ENCODE results near the gene GRAMD1C. TPM values are rescaled to one million over a fixed set of nuclear protein-coding genes. Genes with fewer than 3 reads are reported as not detected.

The GRAMD1C gene
- total RNA-seq, 2 experiments from 2014 or later: 0.64 to 1.2 TPM

GRCh38 chr3:113966172-113966571 is 127.6 kb downstream of the GRAMD1C start:
- intact Hi-C loops (cut with micrococcal nuclease): no loop called here

GRCh38 chr3:113968986-113969385 is 130.4 kb downstream of the GRAMD1C start:
- POLR2A ChIA-PET: no interaction called here
- H3K4me1 Mint-ChIP-seq (ENCODE audit: low read depth): peaks cover 3% of the 10 kb centered on the region
- peaks cover 20% of the 10 kb centered on the region for H3K36me3 Mint-ChIP-seq
- peaks cover 27% of the 10 kb centered on the region for H3K9me3 Mint-ChIP-seq
- CTCF ChIA-PET: no interaction called here
- no peak overlapping the region for H3K4me3 Mint-ChIP-seq
- no peaks in the 10 kb centered on the region for H3K27me3 Mint-ChIP-seq
- DNase-seq: no peak
- intact Hi-C loops (cut with micrococcal nuclease): no loop called here
- H3K27ac Mint-ChIP-seq: no peak overlapping the region

More at GRCh38 chr3:113966172-113966571, 127.6 kb downstream of the GRAMD1C start:
- POLR2A ChIA-PET: no interaction called here
- CTCF ChIA-PET: no interaction called here
- Mint-ChIP-seq H3K27me3 (no peaks in the 10 kb centered on the region), H3K36me3 (peaks cover 2% of the 10 kb centered on the region), H3K27ac (no peak overlapping the region), H3K4me1 (ENCODE audit: low read depth) (peaks cover 7% of the 10 kb centered on the region), H3K4me3 (no peak overlapping the region), H3K9me3 (peaks cover under 1% of the 10 kb centered on the region)
- no peak for DNase-seq

- H3K9me3 Mint-ChIP-seq: peaks cover 18% of the 10 kb centered on the region
- H3K4me3 Mint-ChIP-seq: no peak overlapping the region
- H3K27ac Mint-ChIP-seq: no peak overlapping the region
- ChIA-PET POLR2A (no interaction called here), CTCF (no interaction called here)
- intact Hi-C loops (cut with micrococcal nuclease): no loop called here
- no peaks in the 10 kb centered on the region for H3K4me1 Mint-ChIP-seq (ENCODE audit: low read depth)
- no peaks in the 10 kb centered on the region for H3K27me3 Mint-ChIP-seq
- no peak for DNase-seq
- H3K36me3 Mint-ChIP-seq: peaks cover 48% of the 10 kb centered on the region
Measured at GRCh38 chr3:113977822-113978221, 139.2 kb downstream of the GRAMD1C start.

- Mint-ChIP-seq H3K9me3 (peaks cover under 1% of the 10 kb centered on the region), H3K27me3 (no peaks in the 10 kb centered on the region), H3K36me3 (peaks cover 33% of the 10 kb centered on the region), H3K27ac (no peak overlapping the region), H3K4me1 (ENCODE audit: low read depth) (no peaks in the 10 kb centered on the region), H3K4me3 (no peak overlapping the region)
- intact Hi-C loops (cut with micrococcal nuclease): no loop called here
- ChIA-PET POLR2A (no interaction called here), CTCF (no interaction called here)
- DNase-seq: no peak
Measured at GRCh38 chr3:113979916-113980315, 141.3 kb downstream of the GRAMD1C start.

GRCh38 chr3:113981803-113982202 is 143.2 kb downstream of the GRAMD1C start:
- H3K4me1 Mint-ChIP-seq (ENCODE audit: low read depth): peaks cover 4% of the 10 kb centered on the region
- H3K36me3 Mint-ChIP-seq: peaks cover 28% of the 10 kb centered on the region
- intact Hi-C loops (cut with micrococcal nuclease): no loop called here
- no peak overlapping the region for H3K27ac Mint-ChIP-seq
- DNase-seq: no peak
- CTCF ChIA-PET: no interaction called here
- H3K9me3 Mint-ChIP-seq: no peaks in the 10 kb centered on the region
- POLR2A ChIA-PET: no interaction called here
- no peak overlapping the region for H3K4me3 Mint-ChIP-seq
- no peaks in the 10 kb centered on the region for H3K27me3 Mint-ChIP-seq

- intact Hi-C loops (cut with micrococcal nuclease): no loop called here
- ChIA-PET POLR2A (no interaction called here), CTCF (no interaction called here)
- Mint-ChIP-seq H3K27ac (no peak overlapping the region), H3K27me3 (no peaks in the 10 kb centered on the region), H3K9me3 (no peaks in the 10 kb centered on the region), H3K4me1 (ENCODE audit: low read depth) (peaks cover 4% of the 10 kb centered on the region), H3K36me3 (peaks cover 22% of the 10 kb centered on the region), H3K4me3 (no peak overlapping the region)
- no peak for DNase-seq
Measured at GRCh38 chr3:113983544-113983943, 145.0 kb downstream of the GRAMD1C start.

GRCh38 chr3:113985541-113985940 is 147.0 kb downstream of the GRAMD1C start:
- H3K36me3 Mint-ChIP-seq: peaks cover 12% of the 10 kb centered on the region
- intact Hi-C loops (cut with micrococcal nuclease): no loop called here
- ChIA-PET POLR2A (no interaction called here), CTCF (interaction anchor here (0.7 to 0.9 kb wide), 2 partner anchors 9 to 141 kb away, joined by 3 read pairs; no protein-coding TSS in a partner anchor)
- H3K9me3 Mint-ChIP-seq: no peaks in the 10 kb centered on the region
- H3K27ac Mint-ChIP-seq: no peak overlapping the region
- peaks cover 4% of the 10 kb centered on the region for H3K4me1 Mint-ChIP-seq (ENCODE audit: low read depth)
- no peaks in the 10 kb centered on the region for H3K27me3 Mint-ChIP-seq
- DNase-seq: no peak
- no peak overlapping the region for H3K4me3 Mint-ChIP-seq

Other genes starting within 250 kb of the GRAMD1C start
- gene USF3, start 142.1 kb upstream of the GRAMD1C start, total RNA-seq: 10 to 100 TPM; 11.7 to 12.2 TPM
- gene NAA50, start 92.5 kb upstream of the GRAMD1C start, total RNA-seq: 100 to 1,000 TPM; 112 to 113 TPM
- 10 to 100 TPM; 43.5 to 45.4 TPM for gene ATP6V1A, start 91.8 kb upstream of the GRAMD1C start, total RNA-seq
- gene ZDHHC23, start 109.2 kb downstream of the GRAMD1C start, total RNA-seq: 1 to 10 TPM; 5.4 to 6.6 TPM
- gene CCDC191, start 217.7 kb downstream of the GRAMD1C start, total RNA-seq: 1 to 10 TPM; 3.5 TPM
- gene QTRT2, start 217.9 kb downstream of the GRAMD1C start, total RNA-seq: 10 to 100 TPM; 27.2 to 30.7 TPM